ENCODE measurements around the gene HDDC3.
"Not testable (repeated sequence)": the region's sequence is repeated elsewhere in the genome, so short reads cannot be mapped to it uniquely, and the experiment has no call there.

HDDC3 gene

GRCh38 chr15:90924375-90924774 is 8.0 kb downstream of the HDDC3 start:
- no peak overlapping the region for H3K4me3 ChIP-seq (ENCODE audit: low read depth, low read length)
- no peak for DNase-seq (ENCODE audit: low read depth, low spot score)
- in situ Hi-C loops (cut with HindIII; ENCODE audit: low sequenced_read_pairs): no loop called here
- TF ChIP-seq CTCF (IDR thresholded peaks at IDR 0.05; ENCODE audit: low read depth, low read length): no peak

- DNase-seq (ENCODE audit: low read depth, low spot score); in situ Hi-C loops (cut with HindIII; ENCODE audit: low sequenced_read_pairs); H3K4me3 ChIP-seq (ENCODE audit: low read depth, low read length): not testable (repeated sequence)
These were observed 9.5 kb downstream of the HDDC3 start for GRCh38 chr15:90922712-90923322.

DNA sequence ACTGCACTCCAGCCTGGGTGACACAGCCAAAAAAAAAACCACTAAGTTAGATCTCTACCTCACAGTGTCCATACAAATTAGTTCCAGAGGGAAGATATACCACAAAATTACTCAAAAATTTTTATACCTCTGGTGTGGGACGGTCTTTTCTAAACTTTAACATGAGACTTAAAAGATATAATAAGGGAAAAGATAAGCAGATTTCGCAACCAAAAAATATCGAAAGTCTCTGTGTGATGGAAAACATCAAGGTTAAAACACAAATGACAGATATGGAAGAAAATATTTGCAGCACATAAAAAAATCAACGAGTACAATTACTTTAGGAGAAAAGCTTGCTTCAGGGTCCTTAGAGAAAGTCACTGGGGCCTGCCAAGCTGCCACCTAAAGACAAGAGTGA is 10.5 kb downstream of the HDDC3 start:
- DNase-seq (ENCODE audit: low read depth, low spot score): no peak
- no peak for TF ChIP-seq CTCF (IDR thresholded peaks at IDR 0.05; ENCODE audit: low read depth, low read length)
- no peak overlapping the region for H3K4me3 ChIP-seq (ENCODE audit: low read depth, low read length)
- in situ Hi-C loops (cut with HindIII; ENCODE audit: low sequenced_read_pairs): no loop called here

DNA sequence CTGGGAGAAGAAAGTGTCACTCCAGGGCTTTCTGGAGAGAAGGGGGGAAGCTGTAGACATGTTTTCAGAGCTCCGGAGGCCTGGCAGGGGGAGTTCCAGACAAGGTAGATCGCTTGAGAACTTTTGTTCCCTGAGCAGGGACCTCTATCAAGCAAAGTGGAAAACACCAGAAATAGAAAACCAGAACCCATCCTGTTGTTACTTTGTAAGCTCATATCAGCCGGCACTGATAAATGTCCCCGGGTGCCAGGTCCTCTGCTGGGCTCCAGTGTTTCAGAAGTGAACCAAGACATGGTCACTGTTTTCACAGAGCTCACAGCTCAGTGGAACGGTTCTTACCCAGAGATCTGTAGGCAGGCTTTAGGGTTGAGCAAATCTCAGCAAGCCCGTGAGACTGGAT is 13.5 kb downstream of the HDDC3 start:
- no peak for DNase-seq (ENCODE audit: low read depth, low spot score)
- no peak overlapping the region for H3K4me3 ChIP-seq (ENCODE audit: low read depth, low read length)
- no peak for TF ChIP-seq CTCF (IDR thresholded peaks at IDR 0.05; ENCODE audit: low read depth, low read length)
- in situ Hi-C loops (cut with HindIII; ENCODE audit: low sequenced_read_pairs): no loop called here

DNA sequence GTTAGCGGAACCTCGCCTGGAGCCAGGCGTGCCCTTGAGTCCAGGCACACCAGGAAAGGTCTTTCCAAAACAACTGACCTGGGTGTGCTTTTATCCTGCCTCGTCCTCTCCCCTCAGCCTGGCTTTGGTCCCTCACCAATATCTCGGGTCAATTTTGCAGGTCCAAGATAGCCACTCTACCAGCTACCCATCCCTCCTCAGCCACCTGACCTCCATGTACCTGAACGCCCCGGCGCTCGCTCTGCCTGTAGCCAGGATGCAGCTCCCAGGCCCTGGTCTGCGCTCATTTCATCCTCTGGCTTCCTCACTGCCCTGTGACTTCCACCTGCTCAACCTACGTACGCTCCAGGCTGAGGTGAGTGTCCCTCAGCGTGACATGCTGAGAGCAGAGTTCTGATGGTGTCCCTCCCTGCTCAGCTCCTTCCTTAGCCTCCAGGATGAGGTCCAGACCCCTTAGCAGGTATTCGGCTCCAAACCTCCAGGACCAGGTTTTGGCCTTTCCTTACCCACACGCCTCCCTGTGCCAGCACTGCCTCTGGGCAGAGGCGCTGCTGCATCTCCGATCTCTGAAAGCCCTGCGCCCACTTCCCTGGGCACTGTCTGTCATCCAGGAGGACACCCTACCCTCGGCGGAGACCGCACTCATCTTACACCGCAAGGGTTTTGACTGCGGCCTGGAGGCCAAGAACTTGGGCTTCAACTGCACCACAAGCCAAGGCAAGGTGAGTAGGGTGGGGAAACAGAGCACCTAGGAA is 14.1 kb downstream of the HDDC3 start:
- no peak overlapping the region for H3K4me3 ChIP-seq (ENCODE audit: low read depth, low read length)
- no peak for TF ChIP-seq CTCF (IDR thresholded peaks at IDR 0.05; ENCODE audit: low read depth, low read length)
- DNase-seq (ENCODE audit: low read depth, low spot score): no peak
- in situ Hi-C loops (cut with HindIII; ENCODE audit: low sequenced_read_pairs): no loop called here

DNA sequence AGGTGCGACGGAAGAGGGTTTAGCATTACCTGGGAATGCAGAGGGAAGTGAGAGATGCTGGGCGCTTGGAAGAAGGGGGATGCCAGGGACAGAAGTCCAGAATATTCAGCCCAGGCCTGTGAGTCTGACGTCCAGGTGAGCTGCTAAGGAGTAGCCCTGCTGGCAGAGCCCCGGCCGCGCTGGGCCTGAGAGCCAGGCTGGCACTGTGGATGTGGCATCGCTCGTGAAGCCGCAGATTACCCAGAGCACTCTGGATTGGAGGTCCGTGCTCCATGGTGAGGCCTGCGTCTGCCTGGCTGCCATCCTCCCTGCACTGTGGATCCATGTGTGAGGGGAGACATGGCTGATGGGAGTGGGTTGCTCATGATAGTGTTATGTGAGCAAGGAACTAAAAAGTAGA is 14.8 kb downstream of the HDDC3 start:
- TF ChIP-seq CTCF (IDR thresholded peaks at IDR 0.05; ENCODE audit: low read depth, low read length): no peak
- no peak for DNase-seq (ENCODE audit: low read depth, low spot score)
- in situ Hi-C loops (cut with HindIII; ENCODE audit: low sequenced_read_pairs): no loop called here
- H3K4me3 ChIP-seq (ENCODE audit: low read depth, low read length): no peak overlapping the region

GRCh38 chr15:90916461-90916860 is 15.9 kb downstream of the HDDC3 start:
- no peak for DNase-seq (ENCODE audit: low read depth, low spot score)
- in situ Hi-C loops (cut with HindIII; ENCODE audit: low sequenced_read_pairs): no loop called here
- H3K4me3 ChIP-seq (ENCODE audit: low read depth, low read length): no peak overlapping the region
- no peak for TF ChIP-seq CTCF (IDR thresholded peaks at IDR 0.05; ENCODE audit: low read depth, low read length)
